ENCODE results near the gene FOCAD. TPM values are rescaled to one million over a fixed set of nuclear protein-coding genes. Genes with fewer than 3 reads are reported as not detected.
A peak's percentile ranks its signal among the peaks of the same experiment; 100 is the strongest.

FOCAD gene
- total RNA-seq, 1 experiment from 2014 or later, result 43.3 TPM

DNA sequence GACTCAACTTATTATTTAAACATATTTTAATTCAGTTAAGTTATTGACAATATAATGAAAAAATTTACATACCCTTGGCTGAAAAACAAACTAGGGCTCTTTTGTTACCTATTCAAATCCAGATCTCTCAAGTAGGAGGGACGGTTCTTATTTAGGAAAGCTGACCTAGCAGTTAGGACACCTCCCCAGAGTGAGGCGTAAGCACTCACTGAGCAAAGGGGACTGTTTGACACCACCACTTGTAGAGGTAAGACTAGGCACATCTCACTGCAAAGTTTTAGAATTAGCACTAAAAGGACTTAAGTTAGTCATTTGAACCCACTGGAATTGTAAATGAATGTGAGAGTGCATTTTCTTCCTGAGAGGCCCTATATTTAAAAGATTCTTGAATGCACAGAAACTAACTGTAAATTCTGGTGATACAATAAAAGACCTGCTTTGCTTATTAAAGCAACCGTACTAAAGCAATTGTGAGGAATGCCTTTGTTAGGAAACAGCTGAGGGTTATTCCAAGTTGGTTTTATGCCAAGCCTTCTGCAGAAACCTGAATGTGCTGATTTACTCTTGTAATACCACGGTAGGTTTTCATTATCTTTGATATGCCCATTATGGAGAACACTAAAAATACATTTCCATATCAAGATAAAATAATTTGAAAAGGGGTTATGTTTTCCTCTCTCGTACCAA is 331.2 kb downstream of the FOCAD start:
- DNase-seq, result no peak
- Histone ChIP-seq H3K14ac (ENCODE audit: insufficient read depth, low read length) (no peak overlapping the region), H4K5ac (ENCODE audit: insufficient read length, low read depth, low read length) (no peak overlapping the region), H3T11ph (ENCODE audit: low read length) (no peak overlapping the region), H2AFZ (ENCODE audit: low read length) (no peak overlapping the region), H4K91ac (ENCODE audit: insufficient read length, low read depth, low read length) (no peak overlapping the region), H3K23ac (ENCODE audit: insufficient read length, low read depth, low read length) (no peak overlapping the region), H2BK120ac (ENCODE audit: low read depth, low read length, poor library complexity, severe bottlenecking) (no peak overlapping the region), H3K18ac (ENCODE audit: insufficient read length, low read depth, low read length) (no peak overlapping the region), H2BK12ac (ENCODE audit: insufficient read length, low read depth, low read length) (no peak overlapping the region), H3K27me3 (ENCODE audit: insufficient read depth, low read length) (no peaks in the 10 kb centered on the region), H4K20me1 (ENCODE audit: control insufficient read depth, insufficient read depth, insufficient read length) (no peaks in the 10 kb centered on the region), H3K4ac (ENCODE audit: low read depth, low read length) (no peak overlapping the region), H3K79me1 (ENCODE audit: insufficient read depth, low read depth, low read length, poor library complexity, severe bottlenecking) (no peaks in the 10 kb centered on the region), H3K79me2 (ENCODE audit: insufficient read depth, low read length) (no peaks in the 10 kb centered on the region), H3K4me1 (ENCODE audit: insufficient read depth, low read length) (peaks cover 3% of the 10 kb centered on the region; the same call in 1 of the 2 replicates), H3K9me3 (ENCODE audit: control insufficient read depth, low read depth, low read length) (no peaks in the 10 kb centered on the region), H2BK5ac (ENCODE audit: insufficient read length, low read length) (no peak overlapping the region), H3K23me2 (ENCODE audit: insufficient read length, low read depth, low read length, poor library complexity, severe bottlenecking) (no peaks in the 10 kb centered on the region), H2BK15ac (ENCODE audit: low read depth, low read length) (no peak overlapping the region), H3K27ac (ENCODE audit: insufficient read length, low read depth, low read length) (no peak overlapping the region), H3K56ac (ENCODE audit: insufficient read length, low read depth, low read length) (no peak overlapping the region), H2BK20ac (ENCODE audit: low read depth, low read length, poor library complexity, severe bottlenecking) (no peak overlapping the region), H3K9ac (ENCODE audit: extremely low read depth, insufficient read length, low read length) (no peak overlapping the region), H2AK5ac (ENCODE audit: insufficient read length, low read length) (no peak overlapping the region), H3K4me2 (ENCODE audit: insufficient read depth, insufficient read length, low read length) (no peak overlapping the region), H4K8ac (replicated peaks; ENCODE audit: insufficient read length, low read depth, low read length) (no peak overlapping the region)
- Mint-ChIP-seq H3K9me3 (no peaks in the 10 kb centered on the region), H3K27ac (peak overlapping the region in 2 of 3 experiments; percentile 32 to 74; a peak in 2 of 7 replicates), H3K4me3 (no peak overlapping the region), H3K27me3 (ENCODE audit: low read depth) (no peaks in the 10 kb centered on the region), H3K4me1 (peaks cover 34 to 45% of the 10 kb centered on the region in 2 experiments), H3K36me3 (ENCODE audit: insufficient read depth in 1 of 3, low read depth in 3 of 3) (no peaks in the 10 kb centered on the region)
- WGBS (ENCODE audit: extremely low coverage, insufficient read length, low lambda C conversion rate), result no CpG with 5 or more reads among the region's 5 CpGs
- TF ChIP-seq, protein P1, sequence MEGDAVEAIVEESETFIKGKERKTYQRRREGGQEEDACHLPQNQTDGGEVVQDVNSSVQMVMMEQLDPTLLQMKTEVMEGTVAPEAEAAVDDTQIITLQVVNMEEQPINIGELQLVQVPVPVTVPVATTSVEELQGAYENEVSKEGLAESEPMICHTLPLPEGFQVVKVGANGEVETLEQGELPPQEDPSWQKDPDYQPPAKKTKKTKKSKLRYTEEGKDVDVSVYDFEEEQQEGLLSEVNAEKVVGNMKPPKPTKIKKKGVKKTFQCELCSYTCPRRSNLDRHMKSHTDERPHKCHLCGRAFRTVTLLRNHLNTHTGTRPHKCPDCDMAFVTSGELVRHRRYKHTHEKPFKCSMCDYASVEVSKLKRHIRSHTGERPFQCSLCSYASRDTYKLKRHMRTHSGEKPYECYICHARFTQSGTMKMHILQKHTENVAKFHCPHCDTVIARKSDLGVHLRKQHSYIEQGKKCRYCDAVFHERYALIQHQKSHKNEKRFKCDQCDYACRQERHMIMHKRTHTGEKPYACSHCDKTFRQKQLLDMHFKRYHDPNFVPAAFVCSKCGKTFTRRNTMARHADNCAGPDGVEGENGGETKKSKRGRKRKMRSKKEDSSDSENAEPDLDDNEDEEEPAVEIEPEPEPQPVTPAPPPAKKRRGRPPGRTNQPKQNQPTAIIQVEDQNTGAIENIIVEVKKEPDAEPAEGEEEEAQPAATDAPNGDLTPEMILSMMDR (conservative IDR thresholded peaks at IDR 0.05), result peak; percentile 30; the same call in 1 of the 3 replicates
